GM23338 (cell line): ENCODE results near the gene SCN7A. TPM values are rescaled to one million over a fixed set of nuclear protein-coding genes. Genes with fewer than 3 reads are reported as not detected.

Experiments
- ATAC-seq: fragments of 200-7000 bp; cut with Tn5 transposase; 3 replicates; pipeline ENCODE4 v1.9.1; 2020
- DNase-seq: peaks from one replicate; pipeline ENCODE4 v3.0.0-alpha.2; 2015; ENCODE audit warnings: low spot score
- H2AFZ ChIP-seq: fragments of 200-600 bp; sonication (generic); 2 replicates; pipeline ENCODE4 v1.8.0; 2016; ENCODE audit warnings: antibody characterized with exemption, mild to moderate bottlenecking, moderate library complexity
- H3F3A ChIP-seq: fragments of 200-600 bp; sonication (generic); replicated peaks from 2 replicates; pipeline ENCODE4 v1.8.0; 2017; ENCODE audit warnings: antibody characterized with exemption, mixed run types, low read depth
- H3K27ac ChIP-seq: fragments of 200-600 bp; sonication (generic); 2 replicates; pipeline ENCODE4 v1.6.1; 2016; ENCODE audit warnings: low read depth
- H3K27me3 ChIP-seq: fragments of 200-600 bp; sonication (generic); 2 replicates; pipeline ENCODE4 v1.8.0; 2016; ENCODE audit warnings: mild to moderate bottlenecking, mixed run types, moderate library complexity; ENCODE audit not compliant: insufficient read depth
- H3K36me3 ChIP-seq: fragments of 200-600 bp; sonication (generic); 2 replicates; pipeline ENCODE4 v1.8.0; 2016; ENCODE audit warnings: mild to moderate bottlenecking; ENCODE audit not compliant: insufficient read depth
- H3K4me1 ChIP-seq: fragments of 200-600 bp; sonication (generic); 2 replicates; pipeline ENCODE4 v1.8.0; 2016; ENCODE audit warnings: mild to moderate bottlenecking, moderate library complexity; ENCODE audit not compliant: insufficient read depth
- H3K4me2 ChIP-seq: fragments of 200-600 bp; sonication (generic); 2 replicates; pipeline ENCODE4 v1.7.1; 2017; ENCODE audit warnings: mixed run types
- H3K4me3 ChIP-seq: fragments of 200-600 bp; sonication (generic); 2 replicates; pipeline ENCODE4 v1.6.1; 2016; ENCODE audit warnings: mixed run types
- H3K79me2 ChIP-seq: fragments of 200-600 bp; sonication (generic); replicated peaks from 2 replicates; pipeline ENCODE4 v1.8.0; 2017; ENCODE audit warnings: mild to moderate bottlenecking; ENCODE audit not compliant: insufficient read depth
- H3K9me2 ChIP-seq: fragments of 200-600 bp; sonication (generic); 2 replicates; pipeline ENCODE4 v1.8.0; 2017; ENCODE audit not compliant: insufficient read depth
- H4K20me1 ChIP-seq: fragments of 200-600 bp; sonication (generic); replicated peaks from 2 replicates; pipeline ENCODE4 v1.8.0; 2017; ENCODE audit warnings: mild to moderate bottlenecking; ENCODE audit not compliant: insufficient read depth
- H3K27ac Mint-ChIP-seq: 2 replicates; pipeline ENCODE4 v1.8.0; 2020; ENCODE audit warnings: inconsistent platforms, mild to moderate bottlenecking, moderate library complexity, mixed read lengths
- H3K27me3 Mint-ChIP-seq: 3 replicates; pipeline ENCODE4 v1.8.0; 2022; ENCODE audit warnings: low read depth, mild to moderate bottlenecking, moderate library complexity, mixed read lengths, inconsistent platforms; ENCODE audit not compliant: insufficient read depth, poor library complexity
- H3K36me3 Mint-ChIP-seq: 3 replicates; pipeline ENCODE4 v1.8.0; 2021; ENCODE audit warnings: low read depth, mild to moderate bottlenecking, inconsistent platforms, moderate library complexity, mixed read lengths
- H3K4me1 Mint-ChIP-seq: 3 replicates; pipeline ENCODE4 v1.8.0; 2020; ENCODE audit warnings: mild to moderate bottlenecking, inconsistent platforms, mixed read lengths
- H3K4me3 Mint-ChIP-seq: 3 replicates; pipeline ENCODE4 v1.8.0; 2021; ENCODE audit warnings: moderate library complexity, mild to moderate bottlenecking, inconsistent platforms, mixed read lengths
- H3K9me3 Mint-ChIP-seq: 3 replicates; pipeline ENCODE4 v1.8.0; 2020; ENCODE audit warnings: moderate library complexity, mild to moderate bottlenecking, inconsistent platforms, mixed read lengths
- CREB1 ChIP-seq: fragments of 250-450 bp; sonication (Bioruptor Pico); IDR thresholded peaks from 2 replicates; pipeline ENCODE4 v1.5.0; 2020; ENCODE audit warnings: low read depth, mild to moderate bottlenecking, moderate library complexity
- EZH2 ChIP-seq: fragments of 200-600 bp; sonication (generic); IDR thresholded peaks from one replicate; pipeline ENCODE4 v1.8.0; 2017; ENCODE audit warnings: antibody characterized with exemption, mild to moderate bottlenecking, low read depth; ENCODE audit not compliant: unreplicated experiment
- JUNB ChIP-seq: IDR thresholded peaks from one replicate; pipeline ENCODE4 v1.6.1; 2016; ENCODE audit warnings: antibody characterized with exemption; ENCODE audit not compliant: unreplicated experiment
- NANOG ChIP-seq: IDR thresholded peaks from 2 replicates; pipeline ENCODE4 v1.6.1; 2016; ENCODE audit warnings: antibody characterized with exemption, borderline replicate concordance
- STAT1 ChIP-seq: IDR thresholded peaks from one replicate; pipeline ENCODE4 v1.6.1; 2016; ENCODE audit warnings: antibody characterized with exemption; ENCODE audit not compliant: unreplicated experiment
- ZNF114 ChIP-seq: fragments of 250-450 bp; sonication (Bioruptor Pico); IDR thresholded peaks from 2 replicates; pipeline ENCODE4 v1.5.0; 2020; ENCODE audit warnings: mild to moderate bottlenecking, moderate library complexity
- ZNF331 ChIP-seq: fragments of 250-450 bp; sonication (Bioruptor Pico); IDR thresholded peaks from 2 replicates; pipeline ENCODE4 v1.5.0; 2020; ENCODE audit warnings: low read depth, mild to moderate bottlenecking, moderate library complexity
- ZNF462 ChIP-seq: fragments of 250-450 bp; sonication (Bioruptor Pico); IDR thresholded peaks from 2 replicates; pipeline ENCODE4 v1.5.0; 2020; ENCODE audit warnings: mild to moderate bottlenecking, moderate library complexity
- polyA plus RNA-seq: library from polyadenylated mRNA; unstranded; fragments of >200 nt; fragmentation: Nextera tagmentation; extraction: Ambion mirVana; gene quantifications from 2 replicates; pipeline ENCODE4 v1.2.1, GENCODE V29; 2016
- total RNA-seq: library from RNA; depleted of rRNA; stranded (reverse); fragments of >200 nt; shearing (Covaris generic); gene quantifications from 2 replicates; pipeline ENCODE4 v1.2.3, GENCODE V29; 2014
- TF ChIP-seq, protein P1 (sequence below): IDR thresholded peaks from one replicate; pipeline ENCODE4 v1.6.1; 2018; ENCODE audit warnings: antibody characterized with exemption; ENCODE audit not compliant: unreplicated experiment

SCN7A gene
- total and polyA plus RNA-seq, 2 experiments from 2014 or later: 0.10 to 0.42 TPM

DNA sequence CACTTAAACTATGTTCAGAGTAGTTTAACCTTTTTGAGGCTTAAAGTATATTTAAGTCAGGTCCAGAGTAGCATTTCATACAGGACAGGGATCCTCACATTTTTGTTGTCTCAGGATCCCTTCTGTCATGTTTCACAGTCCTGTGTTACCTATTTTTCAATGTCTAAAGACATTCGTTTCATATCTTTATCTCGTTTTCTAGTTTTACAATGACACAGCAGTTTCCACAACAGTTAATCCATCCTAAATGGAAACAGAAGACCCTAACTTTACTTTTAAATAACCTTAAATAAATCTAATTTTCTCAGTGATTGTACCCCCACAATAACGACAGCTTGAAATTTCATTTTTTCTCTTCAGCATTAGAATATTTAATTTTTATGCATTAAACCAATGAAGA, 101.0 kb downstream of the SCN7A start:
- no peak for ATAC-seq
- H3K4me1 Mint-ChIP-seq: no peaks in the 10 kb centered on the region
- Histone ChIP-seq H3K9me2 (no peaks in the 10 kb centered on the region), H3K27ac (no peak overlapping the region), H3K4me2 (no peak overlapping the region), H3K27me3 (no peaks in the 10 kb centered on the region), H3K36me3 (no peaks in the 10 kb centered on the region), H3K79me2 (no peaks in the 10 kb centered on the region), H3K4me3 (no peak overlapping the region), H4K20me1 (no peaks in the 10 kb centered on the region), H2AFZ (no peak overlapping the region; the same call in 1 of the 2 replicates), H3F3A (no peaks in the 10 kb centered on the region), H3K4me1 (no peaks in the 10 kb centered on the region)
- H3K27me3 Mint-ChIP-seq: no peaks in the 10 kb centered on the region
- TF ChIP-seq, protein P1, sequence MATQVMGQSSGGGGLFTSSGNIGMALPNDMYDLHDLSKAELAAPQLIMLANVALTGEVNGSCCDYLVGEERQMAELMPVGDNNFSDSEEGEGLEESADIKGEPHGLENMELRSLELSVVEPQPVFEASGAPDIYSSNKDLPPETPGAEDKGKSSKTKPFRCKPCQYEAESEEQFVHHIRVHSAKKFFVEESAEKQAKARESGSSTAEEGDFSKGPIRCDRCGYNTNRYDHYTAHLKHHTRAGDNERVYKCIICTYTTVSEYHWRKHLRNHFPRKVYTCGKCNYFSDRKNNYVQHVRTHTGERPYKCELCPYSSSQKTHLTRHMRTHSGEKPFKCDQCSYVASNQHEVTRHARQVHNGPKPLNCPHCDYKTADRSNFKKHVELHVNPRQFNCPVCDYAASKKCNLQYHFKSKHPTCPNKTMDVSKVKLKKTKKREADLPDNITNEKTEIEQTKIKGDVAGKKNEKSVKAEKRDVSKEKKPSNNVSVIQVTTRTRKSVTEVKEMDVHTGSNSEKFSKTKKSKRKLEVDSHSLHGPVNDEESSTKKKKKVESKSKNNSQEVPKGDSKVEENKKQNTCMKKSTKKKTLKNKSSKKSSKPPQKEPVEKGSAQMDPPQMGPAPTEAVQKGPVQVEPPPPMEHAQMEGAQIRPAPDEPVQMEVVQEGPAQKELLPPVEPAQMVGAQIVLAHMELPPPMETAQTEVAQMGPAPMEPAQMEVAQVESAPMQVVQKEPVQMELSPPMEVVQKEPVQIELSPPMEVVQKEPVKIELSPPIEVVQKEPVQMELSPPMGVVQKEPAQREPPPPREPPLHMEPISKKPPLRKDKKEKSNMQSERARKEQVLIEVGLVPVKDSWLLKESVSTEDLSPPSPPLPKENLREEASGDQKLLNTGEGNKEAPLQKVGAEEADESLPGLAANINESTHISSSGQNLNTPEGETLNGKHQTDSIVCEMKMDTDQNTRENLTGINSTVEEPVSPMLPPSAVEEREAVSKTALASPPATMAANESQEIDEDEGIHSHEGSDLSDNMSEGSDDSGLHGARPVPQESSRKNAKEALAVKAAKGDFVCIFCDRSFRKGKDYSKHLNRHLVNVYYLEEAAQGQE: no peak
- TF ChIP-seq STAT1 (no peak), ZNF114 (no peak), ZNF462 (CRISPR knock-in tag) (no peak), NANOG (no peak), JUNB (no peak), CREB1 (no peak), ZNF331 (CRISPR knock-in tag) (no peak), EZH2 (no peak)
- H3K36me3 Mint-ChIP-seq: no peaks in the 10 kb centered on the region
- DNase-seq: no peak
- no peaks in the 10 kb centered on the region for H3K9me3 Mint-ChIP-seq
- H3K4me3 Mint-ChIP-seq: no peak overlapping the region
- no peak overlapping the region for H3K27ac Mint-ChIP-seq
